Urothelium cell line (cell line): ENCODE data around the gene LZTFL1.

Experiments used
- DNase-seq: peaks from one replicate; pipeline ENCODE4 v3.0.0; 2011; ENCODE audit warnings: low spot score, mixed read lengths
- FAIRE-seq: peaks from 2 replicates; lab custom pipeline; 2011; peaks lifted over from hg19 to GRCh38; lab: Jason Lieb, UNC

LZTFL1 gene, protein sequence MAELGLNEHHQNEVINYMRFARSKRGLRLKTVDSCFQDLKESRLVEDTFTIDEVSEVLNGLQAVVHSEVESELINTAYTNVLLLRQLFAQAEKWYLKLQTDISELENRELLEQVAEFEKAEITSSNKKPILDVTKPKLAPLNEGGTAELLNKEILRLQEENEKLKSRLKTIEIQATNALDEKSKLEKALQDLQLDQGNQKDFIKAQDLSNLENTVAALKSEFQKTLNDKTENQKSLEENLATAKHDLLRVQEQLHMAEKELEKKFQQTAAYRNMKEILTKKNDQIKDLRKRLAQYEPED

GRCh38 chr3:45841757-45842491 lies at the start of gene LZTFL1:
Gene LZTFL1 (minus strand): TSS chr3:45842119. CDS start chr3:45841991, 128 bp downstream.
- peak; percentile 95 for FAIRE-seq

GRCh38 chr3:45890405-45890804 lies 48.5 kb upstream of the LZTFL1 start:
- DNase-seq: peak; percentile 22
- no peak for FAIRE-seq

More at GRCh38 chr3:45841757-45842491, at the start of gene LZTFL1:
- DNase-seq: peak; percentile 93

- DNase-seq (no peak), FAIRE-seq (no peak)
Observed at GRCh38 chr3:45889337-45889736, 47.4 kb upstream of the LZTFL1 start.

GRCh38 chr3:45887759-45888511 lies 46.0 kb upstream of the LZTFL1 start:
- DNase-seq (no peak), FAIRE-seq (no peak)

DNA sequence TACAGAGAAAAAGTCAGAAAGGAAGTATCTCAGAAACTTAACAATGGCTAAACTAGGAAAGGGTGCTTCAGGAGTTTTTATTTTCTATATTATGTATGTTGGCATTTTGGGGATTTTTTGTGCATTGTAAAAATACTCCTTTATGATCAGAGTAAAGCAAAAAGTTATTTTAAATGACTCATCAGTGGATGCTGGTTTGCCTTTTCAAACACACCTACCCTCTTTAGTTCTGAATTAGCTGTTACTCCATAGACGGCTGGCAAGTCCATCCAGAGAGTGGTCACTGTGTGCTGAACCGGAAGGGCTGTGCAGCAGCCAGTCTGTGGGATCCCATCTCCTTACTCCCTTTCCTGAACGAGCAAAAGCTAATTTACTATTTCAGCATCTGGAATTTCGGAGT lies 45.4 kb upstream of the LZTFL1 start:
- no peak for DNase-seq
- no peak for FAIRE-seq

DNA sequence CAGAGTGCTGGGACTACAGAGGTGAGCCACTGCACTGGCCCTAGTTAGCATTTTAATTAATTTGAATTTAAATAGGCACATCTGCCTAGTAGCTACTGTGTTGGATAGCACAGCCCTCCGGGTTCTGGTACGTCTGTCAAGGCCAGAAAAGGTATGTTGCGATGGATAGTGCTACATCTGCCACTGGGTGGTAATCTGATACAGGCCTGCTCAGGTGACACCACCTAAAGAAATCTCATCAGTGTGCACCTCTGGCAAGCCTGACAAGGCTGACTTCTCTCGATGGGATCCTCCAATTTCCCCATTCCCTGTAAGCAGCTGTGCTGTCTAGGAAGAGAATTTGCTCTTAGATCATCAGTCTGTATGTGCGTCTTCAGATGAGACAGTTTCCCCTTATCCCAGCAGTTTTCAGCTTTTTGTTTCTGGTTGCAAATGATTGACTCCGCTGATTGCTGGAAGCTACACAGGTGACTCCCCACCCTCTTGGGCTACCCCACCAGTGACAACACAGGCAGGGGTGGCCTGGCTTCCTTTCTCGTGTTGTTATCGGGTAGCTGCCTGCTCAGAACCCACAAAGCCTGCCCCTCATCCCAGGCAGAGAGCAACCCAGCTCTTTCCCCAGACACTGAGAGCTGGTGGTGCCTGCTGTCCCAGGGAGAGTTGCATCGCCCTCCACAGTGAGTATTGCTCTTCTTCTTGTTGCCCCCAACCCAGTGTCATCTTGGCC lies 44.2 kb upstream of the LZTFL1 start, which contains the start of gene CCR9:
Gene CCR9 (plus strand): TSS at position 565 of the 727 bp plus-strand sequence. CDS start 8,391 bp downstream, outside the sequence.
- DNase-seq (no peak), FAIRE-seq (no peak)

DNA sequence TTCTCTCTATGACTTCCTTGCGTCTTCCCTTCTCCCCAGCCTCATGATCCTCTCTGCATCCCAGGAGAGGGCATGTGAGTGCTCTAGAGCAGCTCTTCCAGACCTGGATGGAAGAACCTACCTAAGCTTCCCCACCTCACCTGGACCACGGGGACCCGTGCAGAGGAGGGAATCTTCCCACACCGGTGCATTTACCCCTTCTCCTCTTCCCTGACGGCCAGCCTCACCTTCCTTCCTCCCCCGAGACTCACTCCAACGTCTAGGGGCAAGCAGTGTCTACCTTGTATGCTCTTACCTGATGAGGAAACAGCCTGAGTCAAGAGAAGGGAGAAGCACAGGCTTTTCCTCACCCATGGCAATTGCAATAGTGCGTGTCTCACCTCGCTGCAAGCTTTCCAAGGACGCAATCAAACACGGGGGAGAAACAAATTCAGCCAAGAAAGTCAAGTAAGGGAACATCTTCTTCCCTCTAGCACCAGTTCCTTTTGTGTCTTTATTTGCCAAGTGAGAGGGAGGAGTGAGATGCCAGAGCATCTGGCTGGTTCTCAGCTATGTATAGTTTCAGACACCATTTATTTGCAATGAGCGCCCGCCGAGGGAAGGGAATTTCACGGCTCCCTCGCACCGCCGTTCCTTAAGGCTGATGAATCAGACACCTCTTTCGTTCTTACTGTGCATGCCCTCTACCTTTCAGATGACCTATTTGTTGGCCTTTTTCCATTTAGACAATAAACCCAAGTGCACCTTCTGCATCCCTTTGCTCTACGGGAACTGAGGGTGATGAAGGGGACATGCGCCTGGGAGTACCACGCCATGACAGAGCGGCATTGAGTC lies 42.7 kb upstream of the LZTFL1 start:
- FAIRE-seq: no peak
- no peak for DNase-seq

DNA sequence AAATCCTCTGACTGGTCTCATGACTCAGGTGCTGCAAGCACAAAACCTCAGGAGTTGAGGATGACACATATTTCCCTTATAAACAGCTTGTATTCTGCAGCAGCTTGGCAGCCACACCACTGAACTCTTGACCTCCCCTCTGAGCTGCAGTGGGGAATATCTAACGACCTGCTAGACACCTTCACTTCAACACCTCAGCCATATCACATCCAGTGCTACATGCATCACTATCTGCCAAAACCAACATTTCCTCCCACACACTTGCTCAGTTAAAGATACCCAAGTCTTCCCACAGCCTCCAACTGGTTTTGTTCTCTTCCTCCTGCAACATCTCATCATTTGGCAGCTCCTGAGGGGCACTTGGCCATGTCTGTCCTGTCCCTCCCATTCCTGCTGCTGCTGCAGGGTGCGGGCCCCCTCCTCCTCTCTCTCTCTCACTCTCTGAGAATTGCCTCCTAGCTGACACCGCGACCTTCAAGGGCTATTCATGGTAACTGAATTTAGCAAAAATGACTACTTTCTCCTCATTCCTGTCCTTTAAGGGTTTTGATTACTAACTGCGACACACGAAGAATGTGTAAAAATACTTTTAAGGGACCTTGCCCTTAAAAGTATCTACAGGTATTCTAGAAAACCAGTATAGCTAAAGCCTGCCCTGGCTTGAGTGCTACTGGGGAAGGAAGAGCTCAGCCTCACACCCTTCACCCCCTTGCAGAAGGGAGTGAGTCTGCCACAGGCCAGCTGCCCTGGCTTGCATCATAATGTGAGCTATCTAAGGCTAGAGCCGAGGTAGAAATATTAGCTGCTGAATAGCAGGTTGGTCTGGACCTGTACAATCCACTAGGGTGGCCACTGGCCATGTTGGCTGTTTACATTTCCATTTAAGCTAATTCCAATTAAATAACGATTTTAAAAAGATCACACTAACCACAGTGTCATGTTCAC lies 39.4 kb upstream of the LZTFL1 start:
- peak; percentile 54 for DNase-seq
- no peak for FAIRE-seq

- FAIRE-seq (no peak), DNase-seq (no peak)
Observed at GRCh38 chr3:45880725-45881077, 38.8 kb upstream of the LZTFL1 start.

- FAIRE-seq (no peak), DNase-seq (no peak)
Observed at GRCh38 chr3:45878124-45878523, 36.2 kb upstream of the LZTFL1 start.

- DNase-seq (no peak), FAIRE-seq (no peak)
Observed at GRCh38 chr3:45874677-45875346, 32.9 kb upstream of the LZTFL1 start.

- FAIRE-seq (no peak), DNase-seq (no peak)
Observed at GRCh38 chr3:45873638-45874037, 31.7 kb upstream of the LZTFL1 start.

- DNase-seq (no peak), FAIRE-seq (no peak)
Observed at GRCh38 chr3:45873036-45873435, 31.1 kb upstream of the LZTFL1 start.

- no peak for FAIRE-seq
- no peak for DNase-seq
Observed at GRCh38 chr3:45872569-45872968, 30.6 kb upstream of the LZTFL1 start.

- DNase-seq: no peak
- FAIRE-seq: no peak
Observed at GRCh38 chr3:45871780-45872179, 29.9 kb upstream of the LZTFL1 start.

GRCh38 chr3:45870099-45870498 lies 28.2 kb upstream of the LZTFL1 start:
- FAIRE-seq: no peak

DNA sequence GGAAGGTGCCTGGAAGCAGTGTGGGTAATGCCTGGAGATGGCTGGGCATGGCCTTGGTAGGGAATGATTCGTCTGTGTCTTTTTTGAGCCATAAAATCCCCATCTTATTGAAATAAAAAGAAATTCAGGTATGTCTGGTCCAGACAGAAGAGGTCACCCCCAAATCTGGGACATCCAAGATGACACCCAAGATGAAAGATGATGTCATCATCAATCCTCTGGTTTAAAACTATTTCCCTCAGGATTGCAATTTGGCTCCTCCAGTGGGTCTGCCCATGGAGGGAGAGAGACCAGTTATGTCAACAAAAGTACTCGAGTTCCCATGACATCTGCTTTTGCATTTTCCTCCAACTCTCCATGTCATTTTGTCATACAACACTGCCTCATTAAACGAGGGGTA lies 27.7 kb upstream of the LZTFL1 start:
- DNase-seq: no peak
- no peak for FAIRE-seq

More at GRCh38 chr3:45870099-45870498, 28.2 kb upstream of the LZTFL1 start:
- no peak for DNase-seq

DNA sequence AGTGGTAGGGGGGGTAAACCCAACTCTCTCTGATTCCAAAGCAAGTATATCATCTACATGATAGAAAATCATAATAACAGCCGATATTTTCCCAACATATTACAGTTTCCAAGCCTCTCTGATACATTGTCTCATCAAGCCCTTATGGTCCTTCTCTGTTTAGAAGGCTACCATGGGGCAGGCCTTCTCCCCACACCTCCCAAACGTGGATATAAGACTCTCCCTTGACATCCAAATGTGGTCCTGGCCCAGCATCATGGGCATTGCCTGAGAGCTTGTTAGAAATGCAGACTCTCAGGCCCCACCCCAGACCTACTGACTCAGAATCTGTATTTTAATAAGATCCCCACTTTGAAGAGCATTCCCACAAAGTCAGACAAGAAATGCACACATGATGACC lies 26.7 kb upstream of the LZTFL1 start:
- DNase-seq: no peak
- peak; percentile 69 for FAIRE-seq
